Measurements from ENCODE around the gene GGA3. TPM values are rescaled to one million over a fixed set of nuclear protein-coding genes. Genes with fewer than 3 reads are reported as not detected.

Gene GGA3
- total RNA-seq (10 to 100 TPM in 1 of 2 donors, 1 to 10 TPM in 1; 8.8 to 17.3 TPM), polyA plus RNA-seq (1 to 10 TPM; 4.6 to 9.5 TPM)

- peak; percentile 95 for DNase-seq (ENCODE audit: low spot score)
- Histone ChIP-seq H3K4me3 (ENCODE audit: low read depth in 1 of 3, low read length in 3 of 3) (peak within 1 kb of the TSS; percentile 79 to 100 (median 96)), H3K27me3 (ENCODE audit: control insufficient read depth in 4 of 4, insufficient read depth in 4 of 4, low read length in 3 of 4) (no peaks in the 10 kb centered on the region), H3K9me3 (ENCODE audit: control insufficient read depth in 4 of 4, low read length in 3 of 4) (no peaks in the 10 kb centered on the region), H3K27ac (ENCODE audit: low read depth in 1 of 2, low read length in 2 of 2) (peak within 1 kb of the TSS; percentile 92 to 95), H3K4me1 (ENCODE audit: control insufficient read depth in 4 of 4, insufficient read depth in 4 of 4, low read length in 3 of 4) (peaks cover 0 to 37% (median 24%) of the 10 kb centered on the region in 4 donors), H3K9ac (ENCODE audit: low read depth in 1 of 2, low read length in 2 of 2) (peak within 1 kb of the TSS; percentile 93 to 98), H3K36me3 (ENCODE audit: control insufficient read depth in 4 of 4, insufficient read depth in 3 of 4, low read depth in 1 of 4, low read length in 3 of 4) (peaks cover 5 to 17% (median 14%) of the 10 kb centered on the region in 4 donors)
- WGBS, result under 1% methylated on average over 69 of the region's 69 CpGs
- TF ChIP-seq SP1 (IDR thresholded peaks at IDR 0.05) (no peak), RAD21 (IDR thresholded peaks at IDR 0.05) (no peak), YY1 (IDR thresholded peaks at IDR 0.05) (peak; percentile 99), RXRA (IDR thresholded peaks at IDR 0.05) (peak in 1 of 2 donors; percentile 51), REST (IDR thresholded peaks at IDR 0.05) (peak; percentile 35), GABPA (IDR thresholded peaks at IDR 0.05 in 1 of 2, conservative IDR thresholded peaks at IDR 0.05 in 1 of 2) (peak in 1 of 2 donors; percentile 68), ZBTB33 (IDR thresholded peaks at IDR 0.05) (peak; percentile 99), JUND (IDR thresholded peaks at IDR 0.05) (peak; percentile 59 to 60), MAX (IDR thresholded peaks at IDR 0.05) (peak; percentile 45), TAF1 (conservative IDR thresholded peaks at IDR 0.05) (no peak)
Measured at GRCh38 chr17:75261336-75262111, at the start of gene GGA3, which contains the start of gene MRPS7. Gene GGA3 (minus strand): TSS chr17:75261606. CDS start chr17:75261587, 19 bp downstream. Gene MRPS7 (plus strand): TSS chr17:75261879. CDS start chr17:75261901, 22 bp downstream.

- H3K27ac ChIP-seq (ENCODE audit: low read depth in 1 of 2, low read length in 2 of 2), result peak overlapping the region; percentile 42 to 77
- no peaks in the 10 kb centered on the region for H3K27me3 ChIP-seq (ENCODE audit: control insufficient read depth in 4 of 4, insufficient read depth in 4 of 4, low read length in 3 of 4)
- H3K4me1 ChIP-seq (ENCODE audit: control insufficient read depth in 4 of 4, insufficient read depth in 4 of 4, low read length in 3 of 4), result peaks cover 3 to 25% (median 18%) of the 10 kb centered on the region in 4 donors
- WGBS, result 32% methylated on average over 20 of the region's 20 CpGs
- no peak overlapping the region for H3K4me3 ChIP-seq (ENCODE audit: low read depth in 1 of 3, low read length in 3 of 3)
- DNase-seq (ENCODE audit: low spot score), result peak; percentile 51
- no peak overlapping the region for H3K9ac ChIP-seq (ENCODE audit: low read depth in 1 of 2, low read length in 2 of 2)
- no peaks in the 10 kb centered on the region for H3K36me3 ChIP-seq (ENCODE audit: control insufficient read depth in 4 of 4, insufficient read depth in 3 of 4, low read depth in 1 of 4, low read length in 3 of 4)
- no peaks in the 10 kb centered on the region for H3K9me3 ChIP-seq (ENCODE audit: control insufficient read depth in 4 of 4, low read length in 3 of 4)
- peak; percentile 25 for TF ChIP-seq FOXA1 (IDR thresholded peaks at IDR 0.05)
- peak; percentile 7 to 35 for TF ChIP-seq RAD21 (IDR thresholded peaks at IDR 0.05)
- peak; percentile 38 for TF ChIP-seq MAX (IDR thresholded peaks at IDR 0.05)
- TF ChIP-seq JUND (IDR thresholded peaks at IDR 0.05), result peak in 1 of 2 donors; percentile 51
- peak; percentile 54 for TF ChIP-seq REST (IDR thresholded peaks at IDR 0.05)
- no peak for TF ChIP-seq YY1 (IDR thresholded peaks at IDR 0.05)
- no peak for TF ChIP-seq FOXA2 (IDR thresholded peaks at IDR 0.05)
- TF ChIP-seq RXRA (IDR thresholded peaks at IDR 0.05), result peak; percentile 85 to 86
- no peak for TF ChIP-seq GABPA (IDR thresholded peaks at IDR 0.05 in 1 of 2, conservative IDR thresholded peaks at IDR 0.05 in 1 of 2)
- TF ChIP-seq HNF4G (IDR thresholded peaks at IDR 0.05), result peak; percentile 92
- TF ChIP-seq HNF4A (conservative IDR thresholded peaks at IDR 0.05), result peak; percentile 95 to 96
- no peak for TF ChIP-seq NR2F2 (IDR thresholded peaks at IDR 0.05)
- no peak for TF ChIP-seq ATF3 (IDR thresholded peaks at IDR 0.05)
- no peak for TF ChIP-seq EGR1 (IDR thresholded peaks at IDR 0.05; ENCODE audit: low read depth in 2 of 2)
Measured at GRCh38 chr17:75308732-75309629, 47.6 kb upstream of the GGA3 start.

All from liver (tissue), 9 donors.